Measurements from ENCODE around the gene CTTNBP2. TPM values are rescaled to one million over a fixed set of nuclear protein-coding genes. Genes with fewer than 3 reads are reported as not detected.

Gene CTTNBP2
- total RNA-seq, 4 donors from 2014 or later, result 6.8 to 15.4 (median 10.3) TPM

DNA sequence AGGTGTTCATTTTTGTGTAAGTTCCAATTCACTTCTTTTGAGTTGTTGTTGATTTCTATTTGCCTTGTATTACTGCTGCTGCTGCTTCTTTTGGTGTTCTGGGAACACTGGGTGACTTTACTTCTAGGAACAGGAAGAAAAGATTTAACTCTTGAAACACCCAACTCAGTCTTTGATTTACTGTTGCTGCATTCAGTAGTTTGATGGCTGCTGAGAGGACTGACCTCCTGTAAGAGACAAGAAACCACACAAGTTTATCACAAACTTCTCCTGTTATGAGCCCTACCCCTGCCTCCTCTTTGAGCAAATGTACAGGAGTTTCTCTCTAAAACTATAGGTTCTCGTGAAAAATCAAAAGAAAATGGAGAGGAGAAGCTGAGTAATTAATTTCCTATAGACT lies 161.7 kb downstream of the CTTNBP2 start:
- TF ChIP-seq, protein P1, sequence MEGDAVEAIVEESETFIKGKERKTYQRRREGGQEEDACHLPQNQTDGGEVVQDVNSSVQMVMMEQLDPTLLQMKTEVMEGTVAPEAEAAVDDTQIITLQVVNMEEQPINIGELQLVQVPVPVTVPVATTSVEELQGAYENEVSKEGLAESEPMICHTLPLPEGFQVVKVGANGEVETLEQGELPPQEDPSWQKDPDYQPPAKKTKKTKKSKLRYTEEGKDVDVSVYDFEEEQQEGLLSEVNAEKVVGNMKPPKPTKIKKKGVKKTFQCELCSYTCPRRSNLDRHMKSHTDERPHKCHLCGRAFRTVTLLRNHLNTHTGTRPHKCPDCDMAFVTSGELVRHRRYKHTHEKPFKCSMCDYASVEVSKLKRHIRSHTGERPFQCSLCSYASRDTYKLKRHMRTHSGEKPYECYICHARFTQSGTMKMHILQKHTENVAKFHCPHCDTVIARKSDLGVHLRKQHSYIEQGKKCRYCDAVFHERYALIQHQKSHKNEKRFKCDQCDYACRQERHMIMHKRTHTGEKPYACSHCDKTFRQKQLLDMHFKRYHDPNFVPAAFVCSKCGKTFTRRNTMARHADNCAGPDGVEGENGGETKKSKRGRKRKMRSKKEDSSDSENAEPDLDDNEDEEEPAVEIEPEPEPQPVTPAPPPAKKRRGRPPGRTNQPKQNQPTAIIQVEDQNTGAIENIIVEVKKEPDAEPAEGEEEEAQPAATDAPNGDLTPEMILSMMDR (IDR thresholded peaks at IDR 0.05; ENCODE audit: low read depth), result no peak

DNA sequence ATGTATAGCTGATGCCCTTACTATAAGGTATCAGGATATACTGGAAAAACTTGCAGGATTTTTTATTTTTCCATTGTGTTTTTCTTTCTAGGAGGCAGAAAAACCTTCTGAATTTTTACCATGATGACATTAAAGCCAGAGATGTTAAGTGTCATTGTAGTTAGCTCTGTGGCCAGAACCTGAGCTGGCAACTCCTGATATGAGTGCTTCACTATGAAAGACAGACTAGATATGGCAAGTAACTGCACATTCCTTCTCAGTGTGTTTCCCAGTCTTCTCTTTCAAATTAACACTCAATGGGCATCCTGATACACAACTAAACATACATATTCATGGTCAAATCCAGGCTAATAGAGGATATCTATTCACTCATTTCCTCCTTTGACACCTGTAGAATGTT lies 166.2 kb downstream of the CTTNBP2 start:
- TF ChIP-seq, protein P1 (IDR thresholded peaks at IDR 0.05; ENCODE audit: low read depth), result no peak

DNA sequence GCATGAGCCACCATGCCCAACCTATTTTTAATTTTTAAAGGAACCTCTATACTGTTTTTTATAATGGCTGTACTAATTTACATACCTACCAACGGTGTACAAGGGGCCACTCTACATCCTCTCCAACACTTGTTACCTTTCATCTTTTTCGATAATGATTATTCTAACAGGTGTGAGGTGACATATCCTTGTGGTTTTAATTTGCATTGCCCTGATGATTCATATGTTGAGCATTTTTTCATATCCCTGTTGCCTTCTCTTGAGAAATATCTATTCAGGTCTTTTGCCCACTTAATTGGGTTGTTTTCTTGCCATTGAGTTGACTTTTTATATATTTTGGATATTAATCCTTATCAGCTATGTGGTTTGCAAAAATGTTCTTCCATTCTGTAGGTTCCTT lies 167.0 kb downstream of the CTTNBP2 start:
- TF ChIP-seq, protein P1 (IDR thresholded peaks at IDR 0.05; ENCODE audit: low read depth), result no peak

DNA sequence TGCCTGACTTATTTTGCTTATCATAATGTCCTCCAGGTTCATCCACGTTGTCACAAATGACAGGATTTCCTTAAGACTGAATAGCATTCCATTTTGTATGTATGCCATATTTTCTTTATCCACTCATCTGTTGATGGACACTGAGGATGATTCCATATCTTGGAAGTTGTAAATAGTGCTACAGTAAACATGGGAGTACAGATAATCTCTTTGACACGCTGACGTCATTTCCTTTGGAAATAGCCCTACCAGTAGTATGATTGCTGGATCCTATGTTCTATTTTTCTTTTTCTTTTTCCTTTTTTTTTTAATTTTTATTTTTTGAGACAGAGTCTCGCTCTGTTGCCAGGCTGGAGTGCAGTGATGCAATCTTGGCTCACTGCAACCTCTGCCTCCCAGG lies 167.6 kb downstream of the CTTNBP2 start:
- TF ChIP-seq, protein P1 (IDR thresholded peaks at IDR 0.05; ENCODE audit: low read depth), result no peak

DNA sequence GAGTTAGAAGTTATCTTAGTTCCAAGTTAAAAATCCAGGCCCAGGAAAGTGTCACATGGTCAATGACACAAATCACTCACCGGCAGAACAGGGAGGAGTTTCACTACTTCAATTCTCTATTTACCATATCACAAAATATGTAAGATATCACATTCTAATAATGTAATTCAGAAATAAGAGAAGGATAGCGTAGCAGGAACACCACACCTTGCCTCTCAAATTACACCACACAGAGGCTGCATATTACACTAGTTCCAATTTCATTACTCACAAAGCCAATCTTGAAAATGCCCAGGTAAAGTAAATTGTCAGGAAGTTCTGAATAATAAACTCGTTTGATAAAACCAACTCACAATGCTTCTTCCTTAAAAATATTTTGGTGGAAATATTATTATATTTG lies 169.2 kb downstream of the CTTNBP2 start:
- TF ChIP-seq, protein P1 (IDR thresholded peaks at IDR 0.05; ENCODE audit: low read depth), result no peak

DNA sequence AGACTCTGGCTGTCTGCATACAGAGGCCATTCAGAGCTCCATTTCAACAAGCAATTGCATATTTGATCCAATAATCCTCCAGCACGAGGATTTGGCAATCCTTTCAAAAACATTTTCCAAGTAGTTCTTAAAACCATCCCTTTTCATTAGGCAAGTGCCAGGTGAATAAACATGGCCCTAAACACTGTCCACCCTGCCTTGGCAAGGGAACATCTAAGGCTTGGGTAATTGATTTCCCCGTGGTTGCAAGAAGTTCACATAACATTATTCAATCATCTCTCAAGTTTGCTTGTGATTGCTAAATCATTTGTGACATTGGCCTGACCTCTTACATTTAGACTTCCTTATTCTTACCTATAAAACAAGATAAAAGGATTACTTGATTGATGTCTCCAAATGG lies 175.2 kb downstream of the CTTNBP2 start:
- TF ChIP-seq, protein P1 (IDR thresholded peaks at IDR 0.05; ENCODE audit: low read depth), result no peak

DNA sequence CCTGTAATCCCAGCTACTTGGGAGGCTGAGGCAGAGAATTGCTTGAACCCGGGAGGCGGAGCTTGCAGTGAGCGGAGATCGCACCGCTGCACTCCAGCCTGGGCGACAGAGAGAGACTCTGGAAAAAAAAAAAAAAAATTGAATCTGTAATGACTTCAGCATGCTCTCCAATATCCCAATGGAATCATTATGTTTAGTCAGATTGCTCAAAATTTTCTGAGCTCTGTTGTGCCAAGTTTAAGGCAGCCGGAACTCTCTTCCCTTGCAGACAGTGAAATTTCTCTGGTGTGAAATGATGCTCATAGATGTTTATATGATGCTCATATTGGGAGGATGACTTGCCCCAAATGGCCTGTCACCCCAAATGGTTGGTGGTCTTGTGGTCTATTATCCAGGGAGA lies 180.9 kb downstream of the CTTNBP2 start:
- TF ChIP-seq, protein P1 (IDR thresholded peaks at IDR 0.05; ENCODE audit: low read depth), result no peak
